H1 (cell line): ENCODE results near the gene C19orf12. TPM values are rescaled to one million over a fixed set of nuclear protein-coding genes. Genes with fewer than 3 reads are reported as not detected.

Experiments used
- CTCF ChIA-PET: fragments of 300-600 bp; sonication (Branson Sonifier 250); formaldehyde crosslinking; loops from one replicate; lab custom pipeline; 2021; ENCODE audit not compliant: partially characterized antibody; lab: Charles Lee
- POLR2A ChIA-PET: fragments of 300-600 bp; sonication (Branson Sonifier 250); formaldehyde crosslinking; loops from one replicate; lab custom pipeline; 2021; ENCODE audit warnings: inconsistent platforms; ENCODE audit not compliant: partially characterized antibody; lab: Charles Lee
- DNase-seq, 2 experiments: peaks; one replicate each; pipeline versions ENCODE4 v3.0.0 to v3.0.0-alpha.2; 2010 to 2022; ENCODE audit warnings: low spot score in 2 of 2, low read depth in 1 of 2, mixed read lengths in 1 of 2
- FAIRE-seq: peaks from 2 replicates; lab custom pipeline; 2011; peaks lifted over from hg19 to GRCh38; lab: Jason Lieb, UNC
- H2AFZ ChIP-seq: 2 replicates; pipeline ENCODE4 v1.8.1; 2012; ENCODE audit warnings: low read length, inconsistent platforms
- H2AK5ac ChIP-seq: 2 replicates; pipeline ENCODE4 v1.6.1; 2013; ENCODE audit warnings: low read depth, low read length
- H2BK120ac ChIP-seq: replicated peaks from 2 replicates; pipeline ENCODE3; 2013; ENCODE audit warnings: low read depth, low read length, inconsistent platforms
- H2BK12ac ChIP-seq: 2 replicates; pipeline ENCODE4 v1.6.1; 2013; ENCODE audit warnings: low read depth, low read length
- H2BK15ac ChIP-seq: 2 replicates; pipeline ENCODE4 v1.6.1; 2013; ENCODE audit warnings: low read length
- H2BK20ac ChIP-seq: 2 replicates; pipeline ENCODE4 v1.6.1; 2013; ENCODE audit warnings: low read length
- H2BK5ac ChIP-seq: 2 replicates; pipeline ENCODE4 v1.6.1; 2013; ENCODE audit warnings: low read depth, low read length
- H3K14ac ChIP-seq: 2 replicates; pipeline ENCODE4 v1.6.1; 2013; ENCODE audit warnings: inconsistent platforms; ENCODE audit not compliant: insufficient read length
- H3K18ac ChIP-seq: 2 replicates; pipeline ENCODE4 v1.6.1; 2013; ENCODE audit warnings: low read length; ENCODE audit errors: extremely low read depth
- H3K23ac ChIP-seq: 2 replicates; pipeline ENCODE4 v1.6.1; 2013; ENCODE audit warnings: inconsistent platforms; ENCODE audit not compliant: insufficient read length
- H3K23me2 ChIP-seq: 2 replicates; pipeline ENCODE4 v1.6.1; 2013; ENCODE audit warnings: low read depth, low read length
- H3K27ac ChIP-seq: 2 replicates; pipeline ENCODE4 v1.6.1; 2011; ENCODE audit warnings: low read depth, low read length, inconsistent platforms
- H3K27me3 ChIP-seq, 4 experiments: replicated peaks in 1 of 4; 1 replicate in 1 of 4; 2 replicates in 3 of 4; pipeline versions ENCODE4 v1.6.1 to v1.8.1; 2011 to 2013; ENCODE audit warnings: low read length in 3 of 4, mild to moderate bottlenecking in 3 of 4, inconsistent platforms in 2 of 4, mixed read lengths in 2 of 4, moderate library complexity in 1 of 4; ENCODE audit not compliant: control insufficient read depth in 3 of 4, insufficient read depth in 3 of 4; ENCODE audit errors: extremely low read depth in 1 of 4
- H3K36me3 ChIP-seq, 4 experiments: 2 replicates each; pipeline versions ENCODE4 v1.6.1 to v1.8.1; 2011 to 2013; ENCODE audit warnings: mild to moderate bottlenecking in 4 of 4, low read length in 3 of 4, moderate library complexity in 2 of 4, control low read depth in 1 of 4, inconsistent platforms in 1 of 4; ENCODE audit not compliant: insufficient read depth in 4 of 4, control insufficient read depth in 2 of 4
- H3K4ac ChIP-seq: replicated peaks from 2 replicates; pipeline ENCODE3; 2013; ENCODE audit warnings: low read length, low read depth, mixed read lengths, inconsistent platforms; ENCODE audit not compliant: insufficient read length
- H3K4me1 ChIP-seq, 4 experiments: replicated peaks in 1 of 4; 1 replicate in 1 of 4; 2 replicates in 3 of 4; pipeline versions ENCODE4 v1.6.1 to v1.8.1; 2011 to 2013; ENCODE audit warnings: low read length in 3 of 4, inconsistent platforms in 2 of 4, mixed read lengths in 1 of 4; ENCODE audit not compliant: insufficient read depth in 4 of 4, control insufficient read depth in 3 of 4
- H3K4me2 ChIP-seq, 2 experiments: 2 replicates each; pipeline versions ENCODE4 v1.6.1 to v1.8.1; 2011 to 2013; ENCODE audit warnings: low read depth in 2 of 2, low read length in 2 of 2, control low read depth in 1 of 2, inconsistent platforms in 1 of 2, mild to moderate bottlenecking in 1 of 2; ENCODE audit not compliant: insufficient read depth in 1 of 2
- H3K4me3 ChIP-seq, 4 experiments: fragments of 200-600, 300-600 bp in 1 of 4; sonication (generic), shearing (Covaris generic), sonication (Bioruptor Twin) in 1 of 4; 2 replicates each; pipeline versions ENCODE4 v1.5.1 to v1.8.1; 2011 to 2016; ENCODE audit warnings: low read length in 4 of 4, low read depth in 3 of 4, control low read depth in 2 of 4, inconsistent platforms in 2 of 4, mild to moderate bottlenecking in 2 of 4, mixed read lengths in 1 of 4, moderate library complexity in 1 of 4; ENCODE audit not compliant: insufficient read depth in 2 of 4; ENCODE audit errors: extremely low read depth in 1 of 4
- H3K56ac ChIP-seq: replicated peaks from 2 replicates; pipeline ENCODE3; 2013; ENCODE audit warnings: low read depth, mild to moderate bottlenecking, mixed read lengths, low read length, inconsistent platforms; ENCODE audit not compliant: insufficient read length
- H3K79me1 ChIP-seq: 2 replicates; pipeline ENCODE4 v1.6.1; 2013; ENCODE audit warnings: low read depth, low read length, control low read depth
- H3K79me2 ChIP-seq, 2 experiments: 2 replicates each; pipeline versions ENCODE4 v1.6.1 to v1.8.1; 2012 to 2013; ENCODE audit warnings: low read length in 2 of 2, mild to moderate bottlenecking in 2 of 2, inconsistent platforms in 1 of 2; ENCODE audit not compliant: insufficient read depth in 2 of 2, control insufficient read depth in 1 of 2
- H3K9ac ChIP-seq, 4 experiments: replicated peaks in 1 of 4; 1 replicate in 1 of 4; 2 replicates in 3 of 4; pipeline versions ENCODE4 v1.6.1 to v1.8.1; 2011 to 2013; ENCODE audit warnings: low read depth in 3 of 4, low read length in 3 of 4, control low read depth in 2 of 4, mild to moderate bottlenecking in 2 of 4, moderate library complexity in 2 of 4, inconsistent platforms in 1 of 4; ENCODE audit errors: extremely low read depth in 1 of 4
- H3K9me3 ChIP-seq, 2 experiments: 2 replicates each; pipeline versions ENCODE4 v1.6.1 to v1.8.1; 2012 to 2013; ENCODE audit warnings: mild to moderate bottlenecking in 2 of 2, moderate library complexity in 2 of 2, control low read depth in 1 of 2, inconsistent platforms in 1 of 2, low read depth in 1 of 2, low read length in 1 of 2, mixed read lengths in 1 of 2; ENCODE audit not compliant: insufficient read depth in 2 of 2
- H4K20me1 ChIP-seq, 2 experiments: replicated peaks in 1 of 2; 2 replicates each; pipeline versions ENCODE3 to v1.8.1; 2011 to 2013; ENCODE audit warnings: inconsistent platforms in 2 of 2, low read length in 2 of 2, mild to moderate bottlenecking in 1 of 2; ENCODE audit not compliant: insufficient read depth in 2 of 2, control insufficient read depth in 1 of 2
- H4K5ac ChIP-seq: 2 replicates; pipeline ENCODE4 v1.6.1; 2013; ENCODE audit warnings: low read length, low read depth, mixed read lengths, inconsistent platforms; ENCODE audit not compliant: insufficient read length
- H4K8ac ChIP-seq: 2 replicates; pipeline ENCODE4 v1.8.0; 2013; ENCODE audit warnings: mild to moderate bottlenecking, moderate library complexity, low read length, inconsistent platforms; ENCODE audit not compliant: insufficient read depth; ENCODE audit errors: extremely low read depth
- H4K91ac ChIP-seq: replicated peaks from 2 replicates; pipeline ENCODE3; 2013; ENCODE audit warnings: low read length, mixed read lengths, inconsistent platforms; ENCODE audit not compliant: insufficient read length
- BACH1 ChIP-seq: IDR thresholded peaks from 2 replicates; pipeline ENCODE4 v1.6.1; 2012; ENCODE audit warnings: low read length, improper control_type of control experiment
- CBX8 ChIP-seq: fragments of 300-800, 300-1000 bp; sonication (generic); IDR thresholded peaks from 2 replicates; pipeline ENCODE4 v1.7.1; 2016; ENCODE audit warnings: low read depth, low read length, borderline replicate concordance
- CTCF ChIP-seq, 3 experiments: IDR thresholded peaks; 1 replicate in 2 of 3; 2 replicates in 1 of 3; pipeline versions ENCODE4 v1.5.1 to v1.6.1; 2011; ENCODE audit warnings: low read length in 3 of 3, mild to moderate bottlenecking in 3 of 3, inconsistent platforms in 2 of 3, low read depth in 1 of 3, moderate library complexity in 1 of 3; ENCODE audit not compliant: insufficient read depth in 1 of 3; ENCODE audit errors: control extremely low read depth in 1 of 3
- MAFK ChIP-seq: IDR thresholded peaks from 2 replicates; pipeline ENCODE4 v1.6.1; 2012; ENCODE audit warnings: low read depth, mild to moderate bottlenecking, improper control_type of control experiment, low read length
- USF2 ChIP-seq: IDR thresholded peaks from 2 replicates; pipeline ENCODE4 v1.6.1; 2011; ENCODE audit warnings: low read length, improper control_type of control experiment
- WGBS, 2 experiments: shearing (Covaris generic) in 1 of 2; methylation state at CpG; one replicate each; pipeline versions ENCODE4 v1.1.6 to v1.1.7; 2013 to 2015; ENCODE audit warnings: low lambda C conversion rate in 2 of 2, mixed read lengths in 2 of 2, inconsistent platforms in 1 of 2, low coverage in 1 of 2, missing lambda C conversion rate in 1 of 2; ENCODE audit not compliant: insufficient replicate concordance in 2 of 2, insufficient coverage in 1 of 2, insufficient read length in 1 of 2; ENCODE audit errors: extremely low coverage in 1 of 2, missing lambda C conversion rate in 1 of 2; 5-methylcytosine and 5-hydroxymethylcytosine counted together
- polyA plus RNA-seq, 7 experiments: library from polyadenylated mRNA; depleted of rRNA in 3 of 7; stranded (reverse) in 5 of 7; unstranded in 2 of 7; fragments of >200 nt in 5 of 7; fragments of 200-250 nt in 2 of 7; gene quantifications; 1 replicate in 5 of 7; 2 replicates in 1 of 7; 4 replicates in 1 of 7; pipeline versions ENCODE4 v1.2.1 to v1.2.3, GENCODE V29; 2011 to 2013; ENCODE audit warnings: missing spikeins in 2 of 7, mixed read lengths in 2 of 7
- total RNA-seq: library from RNA; stranded (reverse); fragmentation: NEBNext Ultra II Directional; extraction: Animal tissue kit (Norgen Biotek cat#: 25700); gene quantifications from 2 replicates; pipeline ENCODE4 v1.2.1, GENCODE V29; 2021

The C19orf12 gene
- total and polyA plus RNA-seq, 2 of the 8 experiments (the other 6 are each of a cell fraction or from before 2014, with no cell fraction given), result 10.7 to 11.9 TPM

GRCh38 chr19:29680447-29680846 is 34.6 kb downstream of the C19orf12 start:
- ChIA-PET POLR2A (no interaction called here), CTCF (interaction anchor here (2.4 to 2.6 kb wide), 2 partner anchors 35 to 71 kb away, joined by 8 to 13 read pairs; partner anchors contain the start of gene C19orf12)
- no peaks in the 10 kb centered on the region; a peak in 1 of 8 replicates for H3K36me3 ChIP-seq
- no peak overlapping the region for H3K4me3 ChIP-seq
- no peak overlapping the region for H4K5ac ChIP-seq
- H3K9ac ChIP-seq, result no peak overlapping the region
- H3K79me2 ChIP-seq, result no peaks in the 10 kb centered on the region
- no peak overlapping the region for H3K4me2 ChIP-seq
- no peak overlapping the region for H3K14ac ChIP-seq
- no peak overlapping the region for H2BK20ac ChIP-seq
- H4K8ac ChIP-seq, result no peak overlapping the region; the same call in 1 of the 2 replicates
- no peak overlapping the region for H2AFZ ChIP-seq
- H3K9me3 ChIP-seq, result no peaks in the 10 kb centered on the region
- H3K18ac ChIP-seq, result no peak overlapping the region
- peaks cover 0 to 4% (median 0%) of the 10 kb centered on the region in 4 experiments; a peak in 2 of 7 replicates for H3K4me1 ChIP-seq
- no peak overlapping the region for H3K27ac ChIP-seq
- FAIRE-seq, result no peak
- WGBS, 2 experiments, result 88% methylated on average over 12 of the region's 12 CpGs; no CpG with 5 or more reads in 1 of the 2 experiments
- H4K91ac ChIP-seq, result no peak overlapping the region
- H2BK15ac ChIP-seq, result no peak overlapping the region
- H3K23me2 ChIP-seq, result no peaks in the 10 kb centered on the region
- no peak overlapping the region for H2AK5ac ChIP-seq
- no peak for DNase-seq
- no peaks in the 10 kb centered on the region for H3K27me3 ChIP-seq
- peaks cover 0 to 3% of the 10 kb centered on the region in 2 experiments for H4K20me1 ChIP-seq
- H2BK120ac ChIP-seq, result no peak overlapping the region
- no peak overlapping the region for H2BK5ac ChIP-seq
- no peak overlapping the region for H3K4ac ChIP-seq
- H3K79me1 ChIP-seq, result no peaks in the 10 kb centered on the region
- no peak overlapping the region for H3K23ac ChIP-seq
- H3K56ac ChIP-seq, result no peak overlapping the region
- H2BK12ac ChIP-seq, result no peak overlapping the region
- TF ChIP-seq BACH1 (no peak), USF2 (no peak), CBX8 (no peak), CTCF (IDR thresholded peaks at IDR 0.05; ENCODE audit: control extremely low read depth in 1 of 3, insufficient read depth in 1 of 3, low read depth in 1 of 3, low read length in 3 of 3) (no peak), MAFK (no peak)
